RPMI8226 (cell line): ENCODE data around the gene TIMM10.
"Not testable (repeated sequence)": the region's sequence is repeated elsewhere in the genome, so short reads cannot be mapped to it uniquely, and the experiment has no call there.

ENCODE experiments used
- DNase-seq: peaks from one replicate; pipeline ENCODE4 v3.0.0-alpha.2; 2015

TIMM10 gene

DNA sequence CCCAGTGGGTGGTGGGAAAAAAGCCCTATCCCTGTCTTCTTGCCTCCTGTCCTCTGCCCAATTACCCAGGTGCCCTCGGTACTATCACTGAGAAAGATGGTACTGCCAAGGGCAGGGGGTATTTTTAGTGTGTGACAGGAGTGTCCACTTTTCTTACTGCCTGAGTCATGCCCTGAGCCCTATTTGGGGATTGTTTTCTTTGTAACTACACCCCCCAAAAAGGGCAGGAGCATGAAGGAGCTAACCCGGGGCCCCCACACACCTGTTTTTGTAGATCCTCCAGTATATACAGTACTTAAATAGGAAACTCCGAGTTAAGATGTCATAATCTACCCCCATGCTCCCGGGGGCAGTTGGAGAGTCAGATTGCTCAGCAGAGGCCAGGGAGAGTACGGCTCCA is 10.6 kb upstream of the TIMM10 start:
- no peak for DNase-seq

GRCh38 chr11:57539342-57539741 is 8.8 kb upstream of the TIMM10 start:
- no peak for DNase-seq

DNA sequence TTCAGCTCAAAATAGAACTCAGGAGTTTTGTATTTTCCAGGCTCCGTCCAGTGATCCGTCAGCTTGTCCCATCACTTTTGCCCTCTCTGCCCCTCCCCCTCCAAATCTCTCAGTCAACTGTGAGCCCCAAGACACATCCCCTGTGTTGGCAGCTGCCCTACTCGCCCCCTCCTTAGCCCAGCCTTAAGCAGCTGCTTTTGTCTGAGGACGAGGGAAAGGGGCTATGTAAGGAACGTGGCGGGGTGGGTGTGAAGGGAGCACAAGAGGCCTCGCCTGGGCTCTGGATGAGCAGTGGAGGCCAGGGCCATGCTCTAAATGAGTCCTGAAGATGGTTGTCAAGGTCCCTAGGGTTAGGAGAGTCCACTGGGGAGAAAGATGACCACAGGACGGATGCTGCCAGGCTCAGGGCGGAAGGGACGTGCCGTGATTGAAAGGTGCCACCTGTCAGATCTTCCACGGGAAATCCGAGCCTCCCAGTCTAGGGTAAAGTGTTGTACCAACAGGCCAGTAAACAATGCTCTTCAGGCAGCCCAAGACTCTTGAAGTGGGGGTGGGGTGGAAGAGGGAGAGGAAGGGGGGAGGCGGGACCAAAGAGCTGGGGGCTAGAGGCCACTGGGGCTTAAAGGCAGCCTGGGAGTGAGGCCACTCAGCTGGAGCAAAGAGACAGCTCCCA is 6.5 kb upstream of the TIMM10 start, which contains the start of gene SMTNL1:
Gene SMTNL1 (plus strand): TSS at position 649 of the 673 bp plus-strand sequence. CDS start 5,048 bp downstream, outside the sequence.
- DNase-seq = no peak

DNA sequence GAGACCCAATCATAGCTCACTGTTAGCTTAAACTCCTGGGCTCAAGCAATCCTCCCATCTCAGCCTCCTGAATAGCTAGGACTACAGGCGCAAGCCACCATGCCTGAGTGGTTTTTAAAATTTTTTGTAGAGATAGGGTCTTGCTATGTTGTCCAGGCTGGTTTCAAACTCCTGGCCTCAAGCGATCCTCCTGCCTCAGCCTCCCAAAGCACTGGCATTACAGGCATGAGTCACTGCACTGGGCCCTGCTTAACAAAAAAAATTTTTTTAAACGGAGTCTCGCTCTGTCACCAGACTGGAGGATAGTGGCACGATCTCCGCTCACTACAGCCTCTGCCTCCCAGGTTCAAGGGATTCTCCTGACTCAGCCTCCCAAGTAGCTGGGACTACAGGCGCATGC is 3.9 kb upstream of the TIMM10 start:
- not testable (repeated sequence) for DNase-seq

- no peak for DNase-seq
Observed at GRCh38 chr11:57530215-57530595, 349 bp downstream of the TIMM10 start.

- DNase-seq = no peak
Observed at GRCh38 chr11:57529012-57529411, 1.5 kb downstream of the TIMM10 start.

GRCh38 chr11:57527056-57527631 is 3.4 kb downstream of the TIMM10 start:
- peak; percentile 76 for DNase-seq

GRCh38 chr11:57523419-57523818 is 7.1 kb downstream of the TIMM10 start:
- DNase-seq = no peak

- DNase-seq = no peak
Observed at GRCh38 chr11:57521116-57521515, 9.4 kb downstream of the TIMM10 start.

GRCh38 chr11:57516061-57516443 is 14.5 kb downstream of the TIMM10 start:
- peak; percentile 60 for DNase-seq

GRCh38 chr11:57515332-57516060 is 15.1 kb downstream of the TIMM10 start, which contains the start of gene SLC43A1:
SLC43A1 (minus strand) TSS chr11:57515702; CDS start chr11:57514111, 1,591 bp downstream.
- DNase-seq = peak; percentile 71

DNA sequence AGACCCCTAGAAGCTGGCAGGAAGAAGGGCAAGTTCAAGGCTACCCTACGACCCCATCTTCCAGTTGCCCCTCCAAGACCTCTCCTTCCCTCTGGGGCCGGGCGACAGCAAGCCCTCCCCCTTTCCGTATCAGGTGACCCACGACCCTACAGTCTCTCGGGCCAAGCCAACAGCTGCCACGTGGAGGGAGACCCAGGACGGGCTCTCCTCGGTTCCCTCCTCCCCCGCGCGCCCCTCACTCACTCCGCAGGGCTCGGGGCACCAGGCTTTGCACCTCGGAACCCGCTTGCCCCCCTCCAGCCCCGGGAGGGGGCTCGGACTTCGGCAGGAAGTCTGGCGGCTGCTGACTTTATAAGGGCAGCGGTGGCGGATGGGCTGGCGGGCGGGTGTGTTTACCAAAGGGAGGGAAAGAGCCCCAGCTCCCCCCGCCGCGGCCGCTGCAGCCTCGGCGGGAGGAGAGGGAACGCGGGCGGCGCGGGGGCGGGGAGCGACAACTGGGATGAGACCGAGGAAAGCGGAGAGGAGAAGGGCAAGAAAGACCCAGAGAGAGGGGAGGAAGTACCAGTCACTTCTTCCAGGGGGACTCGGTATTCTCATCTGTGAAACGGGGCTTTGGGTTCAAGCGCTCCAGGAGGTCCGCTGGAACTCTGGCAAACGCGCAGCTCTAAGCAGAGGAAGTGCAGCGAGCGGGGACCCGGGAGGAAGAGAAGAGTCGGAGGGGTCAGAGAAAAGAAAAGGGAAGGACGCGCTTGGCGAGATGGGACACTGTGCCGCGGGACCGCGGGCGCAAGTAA is 15.8 kb downstream of the TIMM10 start:
- DNase-seq = peak; percentile 66

GRCh38 chr11:57513911-57514537 is 16.5 kb downstream of the TIMM10 start:
- peak; percentile 55 for DNase-seq

GRCh38 chr11:57513452-57513795 is 17.1 kb downstream of the TIMM10 start:
- DNase-seq = no peak

DNA sequence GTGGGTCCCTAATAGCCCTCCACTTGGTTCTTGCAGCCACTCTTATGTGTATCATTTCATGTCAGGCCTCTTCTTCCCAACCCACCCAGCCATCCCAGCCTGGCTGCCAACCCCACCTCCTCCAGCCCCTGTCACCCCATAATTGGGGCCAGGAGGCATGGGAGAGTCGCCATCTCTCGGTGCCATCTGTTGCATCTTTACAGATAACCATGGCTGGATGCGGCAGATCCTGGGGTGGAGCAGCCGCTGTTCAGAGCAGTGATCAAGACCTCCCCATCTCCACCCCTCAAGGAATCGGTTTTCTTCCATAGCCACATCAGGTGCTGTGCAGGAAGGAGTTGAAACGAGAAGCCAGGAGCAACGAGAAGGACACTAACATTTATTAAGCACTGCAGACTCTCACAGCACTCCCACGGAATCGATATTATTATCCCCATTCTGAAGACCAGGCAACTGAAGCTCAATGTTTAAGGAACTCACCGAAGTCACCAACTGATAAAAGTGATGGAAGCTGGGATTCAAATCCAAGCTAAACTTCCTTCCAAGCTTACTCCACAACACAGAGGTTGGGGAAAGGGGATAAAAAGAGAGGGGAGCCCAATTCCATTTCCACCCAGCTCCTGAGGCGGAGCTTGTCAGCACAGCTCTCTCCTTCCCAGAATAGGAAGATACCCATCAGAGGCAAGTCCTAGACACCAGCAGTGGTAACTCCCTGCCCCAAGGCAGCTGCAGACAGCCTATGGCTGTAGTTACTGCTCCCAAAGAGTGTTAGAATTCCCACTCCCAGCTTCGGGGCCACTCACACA is 17.7 kb downstream of the TIMM10 start:
- no peak for DNase-seq

- no peak for DNase-seq
Observed at GRCh38 chr11:57511741-57512430, 18.7 kb downstream of the TIMM10 start.

- no peak for DNase-seq
Observed at GRCh38 chr11:57508341-57509170, 22.0 kb downstream of the TIMM10 start.

DNA sequence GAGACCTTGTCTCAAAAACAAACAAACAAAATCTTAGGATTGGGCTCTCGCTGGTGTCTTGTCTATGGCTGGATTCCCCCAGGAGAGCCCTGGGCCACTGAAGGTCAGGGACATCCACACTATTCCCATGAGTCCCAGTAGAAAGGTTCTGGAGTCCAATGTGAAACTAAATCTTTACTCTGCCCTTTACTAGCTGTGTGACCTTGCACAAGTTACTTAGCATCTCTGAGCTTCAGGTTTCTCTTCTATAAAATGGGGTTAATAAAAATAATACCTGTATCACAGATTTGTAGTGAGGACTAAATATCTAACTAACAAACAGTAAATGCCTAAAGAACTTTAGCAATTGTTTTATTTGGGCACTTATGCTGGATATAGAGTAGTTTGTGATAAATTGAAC is 24.0 kb downstream of the TIMM10 start:
- DNase-seq = no peak

- no peak for DNase-seq
Observed at GRCh38 chr11:57504511-57504910, 26.0 kb downstream of the TIMM10 start.

GRCh38 chr11:57502870-57503269 is 27.7 kb downstream of the TIMM10 start:
- DNase-seq = no peak
